HS-27A (cell line): ENCODE results near the gene HUWE1.
"Not testable (repeated sequence)": the region's sequence is repeated elsewhere in the genome, so short reads cannot be mapped to it uniquely, and the experiment has no call there.

Experiments
- DNase-seq: peaks from one replicate; pipeline ENCODE4 v3.0.0-alpha.2; 2012; ENCODE audit warnings: low read depth, missing footprints

Gene HUWE1

GRCh38 chrX:53531255-53531966 is 155.1 kb downstream of the HUWE1 start:
- not testable (repeated sequence) for DNase-seq

- no peak for DNase-seq
Observed at GRCh38 chrX:53526999-53527398, 159.5 kb downstream of the HUWE1 start.

GRCh38 chrX:53511322-53511721 is 175.2 kb downstream of the HUWE1 start:
- no peak for DNase-seq

GRCh38 chrX:53504035-53504434 is 182.5 kb downstream of the HUWE1 start:
- DNase-seq, result not testable (repeated sequence)

- DNase-seq, result no peak
Observed at GRCh38 chrX:53494436-53494835, 192.1 kb downstream of the HUWE1 start.

GRCh38 chrX:53486285-53486684 is 200.2 kb downstream of the HUWE1 start:
- no peak for DNase-seq

GRCh38 chrX:53483838-53484405 is 202.6 kb downstream of the HUWE1 start:
- DNase-seq, result no peak

GRCh38 chrX:53483416-53483815 is 203.1 kb downstream of the HUWE1 start:
- no peak for DNase-seq
